Stimulated activated CD4-positive, alpha-beta T cell treated with anti-CD3 and anti-CD28 coated beads, Interleukin-4, amount 100 ng/mL, for 24 hours (primary cell): Measurements from ENCODE around the gene GSTA5.
"Not testable (repeated sequence)": the region's sequence is repeated elsewhere in the genome, so short reads cannot be mapped to it uniquely, and the experiment has no call there.

ENCODE experiments used
- DNase-seq: peaks from one replicate; pipeline ENCODE4 v3.0.0-alpha.2; 2020

The GSTA5 gene

DNA sequence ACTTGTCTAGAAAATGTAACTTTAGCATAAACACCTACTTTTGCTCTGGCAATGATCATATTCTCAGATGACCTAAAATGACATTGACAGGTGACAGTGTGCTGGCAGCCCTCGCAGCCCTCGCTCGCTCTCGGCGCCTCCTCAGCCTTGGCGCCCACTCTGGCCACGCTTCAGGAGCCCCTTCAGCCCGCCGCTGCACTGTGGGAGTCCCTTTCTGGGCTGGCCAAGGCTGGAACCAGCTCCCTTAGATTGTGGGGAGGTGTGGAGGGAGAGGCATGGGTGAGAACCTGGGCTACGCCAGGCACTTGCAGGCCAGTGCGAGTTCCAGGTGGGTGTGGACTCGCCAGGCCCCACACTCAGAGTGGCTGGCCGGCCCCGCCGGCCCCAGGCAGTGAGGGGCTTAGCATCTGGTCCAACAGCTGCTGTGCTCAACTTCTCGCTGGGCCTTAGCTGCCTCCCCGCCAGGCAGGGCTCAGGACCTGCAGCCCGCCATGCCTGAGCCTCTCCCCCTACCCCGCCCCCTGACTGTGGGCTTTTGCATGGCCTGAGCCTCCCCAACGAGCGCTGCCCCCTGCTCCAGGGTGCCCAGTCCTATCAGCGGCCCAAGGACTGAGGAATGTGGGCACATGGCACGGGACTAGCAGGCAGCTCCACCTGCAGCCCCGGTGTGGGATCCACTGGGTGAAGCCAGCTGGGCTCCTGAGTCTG, 54.2 kb downstream of the GSTA5 start:
- no peak for DNase-seq

DNA sequence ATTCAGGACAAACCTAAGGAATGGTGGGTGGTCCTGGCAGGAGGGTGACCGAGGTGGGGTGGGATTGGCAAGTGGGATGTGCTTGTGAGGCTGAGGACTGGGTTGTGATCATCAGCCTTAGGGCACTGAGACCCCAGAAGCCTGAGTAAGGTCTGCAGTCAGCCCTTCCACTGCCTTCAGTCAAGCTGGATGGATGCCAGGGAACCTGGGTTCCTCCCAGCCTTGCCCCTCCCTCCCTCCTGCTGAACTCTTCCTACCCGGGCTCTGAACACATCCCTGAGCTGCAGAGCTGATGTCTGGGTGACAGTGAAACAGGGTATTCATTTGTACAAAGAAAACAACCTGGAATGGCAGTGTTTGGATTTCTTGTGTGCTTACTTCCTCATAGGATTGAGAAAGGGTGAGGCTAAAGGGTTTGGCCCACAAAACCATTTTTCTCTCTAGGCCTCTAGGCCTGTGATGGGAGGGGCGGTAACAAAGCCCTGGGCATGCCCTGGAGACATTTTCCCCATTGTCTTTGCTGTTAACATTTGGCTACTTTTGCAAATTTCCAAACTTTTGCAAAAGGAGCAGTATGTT, 57.8 kb downstream of the GSTA5 start:
- DNase-seq: not testable (repeated sequence)

DNA sequence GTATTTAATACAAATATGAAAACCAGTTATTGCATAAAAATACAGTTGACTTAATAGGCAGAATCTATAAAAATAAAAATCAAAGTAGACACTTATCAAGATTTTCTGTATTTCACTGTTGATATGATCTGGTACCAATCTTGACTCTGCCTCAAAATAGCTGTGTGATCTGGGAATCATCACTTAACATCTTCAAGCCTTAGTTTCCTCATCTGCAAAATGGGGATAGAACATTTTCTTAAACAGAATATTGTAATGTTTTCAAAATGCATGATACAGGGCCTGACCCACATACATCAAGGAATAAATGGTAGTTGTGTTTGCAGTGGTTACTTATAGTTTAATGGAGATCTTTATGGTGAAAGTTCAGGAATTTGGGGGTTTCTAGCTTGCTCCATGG, 58.4 kb downstream of the GSTA5 start:
- DNase-seq: not testable (repeated sequence)
